K562 (cell line): ENCODE results near the gene NUP85. TPM values are rescaled to one million over a fixed set of nuclear protein-coding genes. Genes with fewer than 3 reads are reported as not detected.

Source experiments
- BCOR ChIP-seq: fragments of 450-650 bp; IDR thresholded peaks from 2 replicates; pipeline ENCODE4 v1.6.1; 2016
- CHD4 ChIP-seq: fragments of 200-600 bp; sonication (generic); IDR thresholded peaks from 3 replicates; pipeline ENCODE4 v1.6.1; 2012; ENCODE audit warnings: low read depth, mild to moderate bottlenecking, mixed read lengths, low read length, inconsistent platforms; ENCODE audit not compliant: insufficient read depth, insufficient replicate concordance, poor library complexity, severe bottlenecking
- HDAC2 ChIP-seq: fragments of 450-650 bp; IDR thresholded peaks from 2 replicates; pipeline ENCODE4 v1.6.1; 2016; ENCODE audit warnings: mild to moderate bottlenecking
- KDM4B ChIP-seq, 2 experiments: fragments of 450-650 bp in 1 of 2; sonication (generic) in 1 of 2; IDR thresholded peaks; 2 replicates each; pipeline ENCODE4 v1.6.1; 2016 to 2017; ENCODE audit warnings: borderline replicate concordance in 2 of 2, antibody characterized with exemption in 1 of 2, low read depth in 1 of 2, mild to moderate bottlenecking in 1 of 2
- MECOM ChIP-seq: fragments of 250-450 bp; sonication (Bioruptor Pico); IDR thresholded peaks from 2 replicates; pipeline ENCODE4 v1.8.0; 2022; ENCODE audit warnings: inconsistent platforms
- POLR2A ChIP-seq: fragments of 450-650 bp; conservative IDR thresholded peaks from 2 replicates; pipeline ENCODE4 v1.6.1; 2016
- POLR2G ChIP-seq: fragments of 200-400 bp; formaldehyde crosslinking; IDR thresholded peaks from 2 replicates; pipeline ENCODE4 v1.6.1; 2017; ENCODE audit warnings: low read depth, mild to moderate bottlenecking, antibody characterized with exemption, low read length, moderate library complexity
- RBFOX2 ChIP-seq: fragments of 200-400 bp; formaldehyde crosslinking; IDR thresholded peaks from 2 replicates; pipeline ENCODE4 v1.6.1; 2017; ENCODE audit warnings: low read depth, mild to moderate bottlenecking, low read length, moderate library complexity
- RBM22 ChIP-seq: fragments of 200-400 bp; formaldehyde crosslinking; IDR thresholded peaks from 2 replicates; pipeline ENCODE4 v1.6.1; 2018; ENCODE audit warnings: low read length, low read depth; ENCODE audit not compliant: poor library complexity, severe bottlenecking
- RCOR1 ChIP-seq, 2 experiments: IDR thresholded peaks; 2 replicates each; pipeline ENCODE4 v1.6.1; 2012; ENCODE audit warnings: low read depth in 2 of 2, low read length in 2 of 2, borderline replicate concordance in 1 of 2, improper control_type of control experiment in 1 of 2
- ZNF586 ChIP-seq: fragments of 450-650 bp; formaldehyde crosslinking; conservative IDR thresholded peaks from 2 replicates; pipeline ENCODE4 v1.4.0; 2020; ENCODE audit warnings: mild to moderate bottlenecking, moderate library complexity
- ZNF77 ChIP-seq: fragments of 250-450 bp; sonication (Bioruptor Pico); IDR thresholded peaks from 2 replicates; pipeline ENCODE4 v1.5.0; 2020
- ZNF778 ChIP-seq: fragments of 450-650 bp; formaldehyde crosslinking; IDR thresholded peaks from 2 replicates; pipeline ENCODE4 v1.4.0; 2020; ENCODE audit warnings: mild to moderate bottlenecking, moderate library complexity
- polyA plus RNA-seq, 8 experiments: library from polyadenylated mRNA; depleted of rRNA in 4 of 8; stranded (reverse) in 5 of 8; unstranded in 3 of 8; fragments of >200 nt; fragmentation: Nextera tagmentation in 2 of 8; fragmentation: Illumina TruSeq in 1 of 8; extraction: Ambion mirVana in 2 of 8; extraction: Trizol in 1 of 8; gene quantifications; 2 replicates each; pipeline versions ENCODE4 v1.2.1 to v1.2.3, GENCODE V29; 2011 to 2014; ENCODE audit warnings: inconsistent platforms in 1 of 8, missing spikeins in 1 of 8
- total RNA-seq, 7 experiments: library from RNA; depleted of rRNA in 6 of 7; stranded (reverse); fragments of >200 nt in 6 of 7; fragmentation: Illumina TruSeq in 2 of 7; extraction: Trizol in 2 of 7; gene quantifications; 2 replicates each; pipeline versions ENCODE4 v1.2.1 to v1.2.3, GENCODE V29; 2011 to 2021; ENCODE audit warnings: low replicate concordance in 1 of 7

The NUP85 gene
- total and polyA plus RNA-seq, 9 of the 15 experiments (the other 6 are each of a cell fraction or from before 2014, with no cell fraction given), result 50.2 to 177 (median 110) TPM

- TF ChIP-seq CHD4 (peak; percentile 87), POLR2A (peak; percentile 14; the same call in 1 of the 2 replicates), ZNF778 (CRISPR knock-in tag) (no peak), ZNF77 (CRISPR knock-in tag) (no peak), KDM4B (IDR thresholded peaks at IDR 0.05; ENCODE audit: borderline replicate concordance in 2 of 2, low read depth in 1 of 2) (no peak), ZNF586 (CRISPR knock-in tag) (no peak), MECOM (no peak), RBFOX2 (peak; percentile 37; the same call in 1 of the 2 replicates), POLR2G (peak; percentile 41; the same call in 1 of the 2 replicates), RCOR1 (IDR thresholded peaks at IDR 0.05; ENCODE audit: borderline replicate concordance in 1 of 2, low read depth in 2 of 2, low read length in 2 of 2) (peak in 1 of 2 experiments; percentile 87; a peak in 2 of 4 replicates), RBM22 (no peak), HDAC2 (peak; percentile 50; the same call in 1 of the 2 replicates), BCOR (peak; percentile 96)
These were observed 61.1 kb downstream of the NUP85 start (continued) for GRCh38 chr17:75266316-75267152.
